Epithelial cell of esophagus (primary cell): ENCODE data around the gene COL4A2.

ENCODE experiments used
- DNase-seq: peaks from one replicate; pipeline ENCODE4 v3.0.0; 2010; ENCODE audit warnings: low read depth
- H3K4me3 ChIP-seq: 2 replicates; pipeline ENCODE4 v1.5.1; 2011; ENCODE audit warnings: mild to moderate bottlenecking, low read length, control low read depth
- CTCF ChIP-seq: IDR thresholded peaks from 2 replicates; pipeline ENCODE4 v1.5.1; 2011; ENCODE audit warnings: low read depth, mild to moderate bottlenecking, low read length, control low read depth, inconsistent platforms; ENCODE audit not compliant: insufficient read depth; ENCODE audit errors: missing control alignments

Gene COL4A2

GRCh38 chr13:110454956-110455355 is 147.9 kb downstream of the COL4A2 start:
- H3K4me3 ChIP-seq, result no peak overlapping the region
- DNase-seq, result no peak
- no peak for TF ChIP-seq CTCF

GRCh38 chr13:110455444-110455843 is 148.4 kb downstream of the COL4A2 start:
- TF ChIP-seq CTCF, result no peak
- DNase-seq, result no peak
- no peak overlapping the region for H3K4me3 ChIP-seq

- H3K4me3 ChIP-seq, result no peak overlapping the region
- peak; percentile 81 for DNase-seq
- TF ChIP-seq CTCF, result peak; percentile 93
Measured at GRCh38 chr13:110455941-110456340, 148.9 kb downstream of the COL4A2 start.

- no peak overlapping the region for H3K4me3 ChIP-seq
- DNase-seq, result no peak
- no peak for TF ChIP-seq CTCF
Measured at GRCh38 chr13:110456550-110456949, 149.5 kb downstream of the COL4A2 start.

- no peak for DNase-seq
- TF ChIP-seq CTCF, result no peak
- H3K4me3 ChIP-seq, result no peak overlapping the region
Measured at GRCh38 chr13:110457361-110457760, 150.3 kb downstream of the COL4A2 start.

- TF ChIP-seq CTCF, result no peak
- DNase-seq, result no peak
- no peak overlapping the region for H3K4me3 ChIP-seq
Measured at GRCh38 chr13:110458017-110458416, 150.9 kb downstream of the COL4A2 start.

GRCh38 chr13:110458594-110459365 is 151.7 kb downstream of the COL4A2 start:
- no peak for TF ChIP-seq CTCF
- no peak for DNase-seq
- H3K4me3 ChIP-seq, result no peak overlapping the region
